GM13977 (cell line): ENCODE measurements around the gene SNX1.

Experiments used
- DNase-seq: peaks from one replicate; pipeline ENCODE4 v3.0.0; 2012; ENCODE audit warnings: low spot score
- in situ Hi-C: fragments of 300-500 bp; cut with MboI; formaldehyde crosslinking; loops from one replicate; pipeline ENCODE4 v1.12.0; 2022; ENCODE audit warnings: low sequenced_read_pairs, low pct_unique_long_range_greater_than_20kb, mixed read lengths, inconsistent platforms; ENCODE audit not compliant: unreplicated experiment
- TF ChIP-seq, protein P1 (sequence below): IDR thresholded peaks from 2 replicates; pipeline ENCODE4 v1.5.1; 2012; ENCODE audit warnings: mild to moderate bottlenecking, control low read depth; ENCODE audit not compliant: insufficient read depth; ENCODE audit errors: extremely low read depth, missing control alignments

Gene SNX1, protein sequence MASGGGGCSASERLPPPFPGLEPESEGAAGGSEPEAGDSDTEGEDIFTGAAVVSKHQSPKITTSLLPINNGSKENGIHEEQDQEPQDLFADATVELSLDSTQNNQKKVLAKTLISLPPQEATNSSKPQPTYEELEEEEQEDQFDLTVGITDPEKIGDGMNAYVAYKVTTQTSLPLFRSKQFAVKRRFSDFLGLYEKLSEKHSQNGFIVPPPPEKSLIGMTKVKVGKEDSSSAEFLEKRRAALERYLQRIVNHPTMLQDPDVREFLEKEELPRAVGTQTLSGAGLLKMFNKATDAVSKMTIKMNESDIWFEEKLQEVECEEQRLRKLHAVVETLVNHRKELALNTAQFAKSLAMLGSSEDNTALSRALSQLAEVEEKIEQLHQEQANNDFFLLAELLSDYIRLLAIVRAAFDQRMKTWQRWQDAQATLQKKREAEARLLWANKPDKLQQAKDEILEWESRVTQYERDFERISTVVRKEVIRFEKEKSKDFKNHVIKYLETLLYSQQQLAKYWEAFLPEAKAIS

DNA sequence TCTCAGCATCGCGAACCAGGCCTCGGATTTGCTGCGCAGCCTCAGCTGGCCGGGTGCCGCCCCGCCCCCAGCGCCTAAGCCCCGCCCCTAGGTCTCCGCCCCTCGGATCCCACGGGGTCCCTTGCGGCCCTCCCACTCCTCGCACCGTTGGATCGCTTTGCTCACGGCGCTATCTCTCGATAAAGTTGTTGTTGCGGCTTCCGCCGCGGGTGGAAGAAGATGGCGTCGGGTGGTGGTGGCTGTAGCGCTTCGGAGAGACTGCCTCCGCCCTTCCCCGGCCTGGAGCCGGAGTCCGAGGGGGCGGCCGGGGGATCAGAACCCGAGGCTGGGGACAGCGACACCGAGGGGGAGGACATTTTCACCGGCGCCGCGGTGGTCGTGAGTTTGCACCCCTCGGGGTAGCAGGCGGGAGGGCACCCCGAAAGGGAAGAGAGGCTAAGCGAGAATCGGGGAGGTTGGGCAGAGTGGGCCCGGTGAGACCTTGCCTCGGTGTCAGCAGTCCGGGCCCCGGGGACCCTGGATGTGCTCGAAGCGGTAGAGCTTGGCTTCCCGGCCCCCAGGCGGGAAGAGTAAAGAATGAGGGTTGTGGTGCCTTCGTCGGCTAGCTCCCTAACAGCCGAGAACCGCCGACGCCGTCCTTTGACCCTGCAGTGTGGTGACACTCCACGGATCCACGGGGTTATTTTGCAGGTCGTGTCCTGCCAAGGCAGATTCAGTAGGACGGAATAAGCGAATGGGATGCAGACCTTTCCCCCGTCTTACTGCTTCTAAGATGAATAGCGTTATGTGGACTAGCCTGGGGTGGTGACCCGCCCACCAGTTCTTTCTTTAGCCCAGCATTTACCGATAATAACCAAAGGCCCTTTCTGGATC is at the start of gene SNX1:
SNX1 (plus strand) TSS at position 188 of the 873 bp plus-strand sequence; CDS start at position 220, 32 bp downstream.
- TF ChIP-seq, protein P1, sequence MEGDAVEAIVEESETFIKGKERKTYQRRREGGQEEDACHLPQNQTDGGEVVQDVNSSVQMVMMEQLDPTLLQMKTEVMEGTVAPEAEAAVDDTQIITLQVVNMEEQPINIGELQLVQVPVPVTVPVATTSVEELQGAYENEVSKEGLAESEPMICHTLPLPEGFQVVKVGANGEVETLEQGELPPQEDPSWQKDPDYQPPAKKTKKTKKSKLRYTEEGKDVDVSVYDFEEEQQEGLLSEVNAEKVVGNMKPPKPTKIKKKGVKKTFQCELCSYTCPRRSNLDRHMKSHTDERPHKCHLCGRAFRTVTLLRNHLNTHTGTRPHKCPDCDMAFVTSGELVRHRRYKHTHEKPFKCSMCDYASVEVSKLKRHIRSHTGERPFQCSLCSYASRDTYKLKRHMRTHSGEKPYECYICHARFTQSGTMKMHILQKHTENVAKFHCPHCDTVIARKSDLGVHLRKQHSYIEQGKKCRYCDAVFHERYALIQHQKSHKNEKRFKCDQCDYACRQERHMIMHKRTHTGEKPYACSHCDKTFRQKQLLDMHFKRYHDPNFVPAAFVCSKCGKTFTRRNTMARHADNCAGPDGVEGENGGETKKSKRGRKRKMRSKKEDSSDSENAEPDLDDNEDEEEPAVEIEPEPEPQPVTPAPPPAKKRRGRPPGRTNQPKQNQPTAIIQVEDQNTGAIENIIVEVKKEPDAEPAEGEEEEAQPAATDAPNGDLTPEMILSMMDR = no peak
- DNase-seq = peak; percentile 90
- in situ Hi-C loops = no loop called here

DNA sequence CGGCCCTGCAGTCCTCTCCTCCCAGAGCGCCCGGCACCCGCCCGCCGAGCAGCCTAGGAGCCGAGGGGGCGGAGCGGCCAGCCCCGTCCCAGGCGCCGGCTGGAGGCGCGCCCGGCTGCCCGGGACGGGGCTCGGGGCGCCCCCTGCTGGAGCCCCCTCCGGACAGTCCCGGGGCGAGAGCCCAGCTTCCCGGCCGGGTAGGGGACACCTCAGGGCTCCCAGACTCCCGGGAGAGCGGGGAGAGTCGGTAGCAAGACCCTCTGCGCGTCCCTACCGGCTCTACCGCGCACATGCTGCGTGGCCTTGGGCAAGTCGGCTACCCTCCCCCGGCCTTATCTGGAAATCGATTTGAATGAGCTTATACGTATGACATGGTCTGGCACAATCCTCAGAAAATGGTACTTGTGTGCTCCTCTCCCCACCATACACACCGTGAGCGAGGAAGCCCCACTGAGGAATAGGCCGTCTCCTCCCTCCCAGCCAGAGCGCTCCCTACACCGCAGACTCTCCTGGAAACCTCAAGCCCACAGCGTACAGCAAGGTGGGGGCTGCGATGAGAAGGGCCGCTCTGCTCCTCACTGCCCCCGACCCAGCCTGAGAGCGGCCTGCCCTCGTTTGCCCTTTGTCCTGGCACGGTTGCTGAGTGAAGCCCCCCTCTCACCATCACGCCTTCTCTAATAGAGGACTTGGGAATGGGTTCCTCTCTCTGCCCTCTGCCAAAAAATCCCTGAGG is 49.2 kb upstream of the SNX1 start, which contains the start of gene DAPK2:
DAPK2 (minus strand) TSS at position 65 of the 733 bp plus-strand sequence. CDS start 6,224 bp downstream, outside the sequence.
- DNase-seq = peak; percentile 92
- TF ChIP-seq, protein P1 = peak; percentile 80
- in situ Hi-C loops = no loop called here

DNA sequence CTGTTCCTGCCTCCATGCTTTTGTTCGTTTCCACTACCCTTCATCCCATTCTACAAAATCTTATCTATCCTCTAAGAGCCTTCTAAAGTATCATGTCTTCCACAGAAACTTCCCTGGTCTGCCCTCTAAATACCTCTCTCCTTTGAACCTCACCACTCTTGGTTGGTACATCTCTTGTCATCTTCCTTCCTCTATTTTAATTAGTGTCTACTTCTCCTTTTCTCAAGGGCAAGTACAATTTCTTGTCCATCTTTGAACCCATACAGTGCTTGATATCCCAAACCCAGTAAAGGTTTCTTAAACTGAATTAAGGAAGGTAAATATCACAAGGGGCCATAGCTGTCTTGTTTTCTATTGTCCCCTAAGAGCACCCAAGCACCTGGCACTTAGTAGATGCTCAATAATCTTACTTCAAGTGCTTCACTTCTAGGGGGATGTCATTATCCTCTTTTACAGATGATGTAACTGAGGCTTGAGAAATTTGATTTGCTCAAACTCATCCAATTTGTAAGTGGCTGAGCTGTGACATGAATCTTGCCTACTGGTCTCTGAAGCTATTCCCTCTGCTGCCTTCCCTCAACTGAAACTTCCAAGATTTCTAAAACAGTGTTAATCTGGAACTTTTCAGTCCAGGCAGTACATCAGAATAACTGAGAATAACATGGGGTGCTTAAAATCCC is 46.9 kb upstream of the SNX1 start:
- DNase-seq = no peak
- in situ Hi-C loops = no loop called here
- TF ChIP-seq, protein P1 = no peak

DNA sequence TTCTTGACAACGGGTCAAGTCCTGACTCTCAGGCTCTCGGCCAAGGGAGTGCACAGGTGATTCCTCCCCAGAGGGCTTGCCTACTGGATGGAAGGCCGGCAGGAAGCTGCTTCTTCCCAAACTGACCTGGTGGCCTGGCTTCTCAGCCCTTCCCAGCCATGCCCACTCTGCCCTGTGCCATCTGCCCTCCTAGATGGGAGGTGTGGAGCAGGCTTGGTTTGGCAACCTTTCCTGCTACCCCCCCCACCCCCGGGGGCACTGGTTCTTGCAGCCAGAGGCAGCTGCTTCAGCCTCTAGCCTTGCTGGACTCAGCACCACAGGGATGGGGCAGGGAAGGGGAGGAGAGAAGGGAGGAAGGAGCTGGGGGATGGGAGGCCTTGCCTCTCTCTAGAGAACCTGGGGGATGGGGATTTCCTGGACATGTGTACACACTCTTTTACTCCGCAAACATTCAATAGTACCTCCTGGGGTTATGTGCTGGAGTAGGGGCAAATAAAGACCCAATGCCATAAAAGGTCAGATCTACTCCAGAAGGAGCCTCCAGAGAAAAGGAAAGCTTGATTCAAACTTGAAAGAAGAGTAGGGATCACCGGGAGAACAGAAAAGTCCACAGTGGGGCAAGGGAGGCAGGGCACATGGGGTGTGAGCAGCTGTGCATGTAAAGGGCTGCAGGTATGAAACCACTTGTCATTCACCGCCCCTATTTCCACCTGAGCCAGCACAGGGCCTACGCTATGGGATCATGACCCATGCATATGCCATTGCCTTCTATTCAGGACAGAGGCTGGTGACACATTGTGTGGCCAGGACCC is 45.3 kb upstream of the SNX1 start:
- in situ Hi-C loops = loop anchor here (10.0 to 25.0 kb wide), 4 partner anchors 226 to 588 kb away; no protein-coding TSS in a partner anchor
- DNase-seq = no peak
- TF ChIP-seq, protein P1 = no peak

DNA sequence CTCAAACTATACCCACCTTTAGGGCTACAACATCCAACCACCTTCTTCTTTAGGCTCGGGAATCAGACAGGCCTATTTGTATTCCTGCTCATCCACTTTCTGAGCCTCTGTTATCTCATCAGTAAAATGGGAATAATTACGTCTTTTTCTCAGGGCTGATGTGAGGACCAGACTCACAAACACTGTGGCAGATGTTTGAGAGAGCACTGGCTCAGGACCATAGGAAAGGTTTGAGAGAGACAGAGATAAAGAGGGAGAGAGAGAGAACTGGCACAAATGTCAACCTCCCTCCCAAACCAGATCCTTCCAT is 44.7 kb upstream of the SNX1 start:
- DNase-seq = no peak
- TF ChIP-seq, protein P1 = no peak
- in situ Hi-C loops = loop anchor here (10.0 to 25.0 kb wide), 4 partner anchors 226 to 589 kb away; no protein-coding TSS in a partner anchor
